Testis (tissue), 3 donors: ENCODE measurements around the gene PADI6. TPM values are rescaled to one million over a fixed set of nuclear protein-coding genes. Genes with fewer than 3 reads are reported as not detected.

Source experiments
- DNase-seq: peaks from one replicate; pipeline ENCODE4 v3.0.0-alpha.2; 2019
- H3K27ac ChIP-seq, 2 donors: fragments of 200-600 bp; sonication (generic); one replicate each; pipeline ENCODE4 v1.5.1; 2019
- H3K27me3 ChIP-seq: fragments of 200-600 bp; sonication (generic); one replicate; pipeline ENCODE4 v1.5.1; 2019
- H3K36me3 ChIP-seq: fragments of 200-600 bp; sonication (generic); one replicate; pipeline ENCODE4 v1.5.1; 2017; ENCODE audit warnings: low read depth; ENCODE audit errors: missing control alignments
- H3K4me1 ChIP-seq: fragments of 200-600 bp; sonication (generic); one replicate; pipeline ENCODE4 v1.5.1; 2019
- H3K4me3 ChIP-seq, 2 donors: fragments of 200-600 bp; sonication (generic); one replicate each; pipeline ENCODE4 v1.5.1; 2017 to 2019
- H3K9me3 ChIP-seq: fragments of 200-600 bp; sonication (generic); one replicate; pipeline ENCODE4 v1.5.1; 2017
- CTCF ChIP-seq, 3 experiments: fragments of 450-650 bp in 2 of 3; fragments of 200-600 bp in 1 of 3; sonication (generic) in 1 of 3; IDR thresholded peaks; one replicate each; pipeline ENCODE4 v1.5.1; 2016 to 2019; ENCODE audit warnings: antibody characterized with exemption in 3 of 3, mild to moderate bottlenecking in 2 of 3, moderate library complexity in 1 of 3
- POLR2A ChIP-seq: fragments of 450-650 bp; IDR thresholded peaks from one replicate; pipeline ENCODE4 v1.6.1; 2017; ENCODE audit warnings: antibody characterized with exemption, mild to moderate bottlenecking, moderate library complexity
- WGBS, 2 donors: methylation state at CpG; one replicate each; pipeline ENCODE4 v1.1.5; 2018; 5-methylcytosine and 5-hydroxymethylcytosine counted together
- intact Hi-C: fragments of 100-400 bp; cut with DNase I; formaldehyde crosslinking; loops from one replicate; pipeline ENCODE4 v1.15.1; 2023; ENCODE audit warnings: low total_unique reads
- polyA plus RNA-seq: library from polyadenylated mRNA; stranded (reverse); fragments of 350-450 nt; fragmentation: Illumina TruSeq; extraction: RNeasy Lipid Tissue Mini Kit (QIAGEN cat#74804); gene quantifications from one replicate; pipeline ENCODE4 v1.2.3, GENCODE V29; 2014; ENCODE audit warnings: low read depth, low replicate concordance; ENCODE audit not compliant: insufficient read depth
- total RNA-seq, 2 donors: library from RNA; depleted of rRNA; stranded (reverse); fragments of >200 nt; gene quantifications; one replicate each; pipeline ENCODE4 v1.2.3, GENCODE V29; 2016

The PADI6 gene
- total and polyA plus RNA-seq, 3 donors from 2014 or later, result 0.25 TPM; not detected in 2

DNA sequence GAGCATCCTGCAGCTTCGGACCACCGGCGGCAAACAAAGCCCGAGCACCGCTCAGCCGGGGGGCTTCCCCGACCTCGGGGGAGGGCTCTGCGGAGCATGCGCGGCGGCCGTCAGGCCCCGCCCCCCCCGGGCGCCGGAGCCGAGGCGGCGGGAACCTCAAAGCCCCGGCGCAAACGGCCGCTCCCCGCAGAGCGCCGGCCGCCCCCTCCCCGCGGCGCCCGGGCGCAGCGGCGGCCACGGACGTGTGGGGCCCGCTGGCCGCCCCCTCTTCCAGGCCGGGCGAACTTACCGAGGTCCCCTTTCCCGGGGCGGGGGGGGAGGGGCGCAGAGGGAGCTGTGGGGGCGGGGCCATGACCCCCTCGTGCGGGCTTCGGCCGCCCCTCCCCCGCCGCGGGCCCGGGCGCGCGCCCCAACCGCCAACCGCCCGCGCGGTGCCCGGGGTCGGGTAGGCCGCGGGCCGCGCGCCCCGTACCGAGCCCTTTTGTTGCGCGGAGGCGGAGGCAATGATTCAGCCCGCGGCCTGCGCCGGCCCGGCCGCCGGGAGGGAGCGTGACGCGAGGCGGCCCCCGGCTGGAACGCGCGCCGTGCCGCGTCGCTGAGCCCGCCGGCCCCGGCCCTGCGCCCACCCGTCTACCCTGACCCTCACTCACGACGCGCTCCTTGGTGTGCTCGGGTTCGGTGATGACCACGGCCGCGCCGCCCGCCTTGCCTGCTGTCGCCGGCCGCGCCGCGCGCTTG is 65.8 kb downstream of the PADI6 start:
- intact Hi-C loops, result no loop called here
- Histone ChIP-seq H3K4me1 (peaks cover 14% of the 10 kb centered on the region), H3K9me3 (no peaks in the 10 kb centered on the region), H3K27ac (peak overlapping the region; percentile 16 to 88), H3K36me3 (no peaks in the 10 kb centered on the region), H3K27me3 (no peaks in the 10 kb centered on the region), H3K4me3 (peak overlapping the region; percentile 74 to 77)
- WGBS, 2 donors, result 1% methylated on average over 68 of the region's 115 CpGs; no CpG with 5 or more reads in 1 of the 2 donors
- TF ChIP-seq CTCF (IDR thresholded peaks at IDR 0.05), result no peak
- TF ChIP-seq POLR2A, result no peak
- peak; percentile 48 for DNase-seq

DNA sequence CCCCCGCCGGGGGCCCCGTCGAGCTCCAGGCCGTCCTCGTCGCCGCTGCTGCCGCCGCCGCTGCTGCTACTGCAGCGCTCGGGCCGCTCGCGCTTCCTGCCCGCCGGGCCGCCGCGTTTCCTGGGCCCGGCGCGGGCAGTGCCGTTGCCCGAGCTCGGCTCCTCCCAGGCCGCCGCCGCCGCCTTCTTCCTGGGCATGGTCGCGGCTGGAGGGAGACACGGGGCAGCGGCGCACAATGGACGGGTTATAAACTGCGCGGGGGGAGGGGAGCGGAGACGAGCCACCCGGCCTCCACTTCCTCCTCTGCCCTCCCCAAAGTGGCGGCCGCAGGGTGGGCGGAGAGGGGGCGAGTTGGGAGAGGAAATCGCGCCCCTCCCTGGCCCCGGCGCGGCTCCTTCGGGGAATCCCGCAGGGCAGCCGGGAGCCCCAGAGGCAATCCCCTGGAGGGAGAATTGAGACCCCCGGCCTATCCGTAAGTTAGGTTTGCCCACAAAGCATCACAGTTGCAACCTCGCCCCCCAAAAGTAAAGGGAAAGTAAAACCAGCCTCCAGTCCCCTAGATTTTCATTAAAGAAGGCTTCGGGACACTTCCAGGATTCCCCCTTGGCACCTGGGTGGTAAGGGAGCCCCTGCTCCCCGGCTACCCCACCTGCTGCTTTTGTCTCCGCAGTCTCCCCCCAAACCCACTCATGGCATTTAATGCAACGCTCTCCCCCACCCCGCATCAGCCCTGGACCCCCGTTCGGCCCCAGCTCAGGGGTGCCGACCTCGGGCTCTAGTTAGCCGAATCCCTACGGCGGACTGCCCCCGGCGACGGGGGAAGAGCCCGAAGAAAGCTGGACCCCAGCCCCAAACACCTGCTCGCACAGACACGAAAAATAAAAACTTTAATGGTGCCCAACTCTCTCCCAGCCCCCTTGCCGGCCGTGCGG is 66.6 kb downstream of the PADI6 start:
- WGBS, 2 donors, result 0 to 1% methylated on average over 29 to 76 of the region's 78 CpGs
- H3K4me3 ChIP-seq, result peak overlapping the region; percentile 74 to 77
- intact Hi-C loops, result no loop called here
- H3K9me3 ChIP-seq, result no peaks in the 10 kb centered on the region
- TF ChIP-seq POLR2A (no peak), CTCF (IDR thresholded peaks at IDR 0.05) (no peak)
- no peaks in the 10 kb centered on the region for H3K27me3 ChIP-seq
- H3K36me3 ChIP-seq, result no peaks in the 10 kb centered on the region
- peak; percentile 70 for DNase-seq
- H3K27ac ChIP-seq, result peak overlapping the region; percentile 67 to 88
- peaks cover 14% of the 10 kb centered on the region for H3K4me1 ChIP-seq

GRCh38 chr1:17439250-17440073 is 67.5 kb downstream of the PADI6 start, which contains the start of gene RCC2:
Gene RCC2, minus strand, starts transcription at chr1:17439677. Its CDS starts 1,163 bp downstream, at chr1:17438514.
- intact Hi-C loops, result no loop called here
- Histone ChIP-seq H3K9me3 (no peaks in the 10 kb centered on the region), H3K36me3 (no peaks in the 10 kb centered on the region), H3K27ac (peak within 1 kb of the TSS; percentile 67 to 88), H3K4me3 (peak within 1 kb of the TSS; percentile 74 to 77), H3K27me3 (no peaks in the 10 kb centered on the region), H3K4me1 (peaks cover 14% of the 10 kb centered on the region)
- peak; percentile 73 for DNase-seq
- WGBS, 2 donors, result 0 to 1% methylated on average over 27 to 73 of the region's 75 CpGs
- no peak for TF ChIP-seq POLR2A
- TF ChIP-seq CTCF (IDR thresholded peaks at IDR 0.05), result peak in 1 of 3 experiments; percentile 27

DNA sequence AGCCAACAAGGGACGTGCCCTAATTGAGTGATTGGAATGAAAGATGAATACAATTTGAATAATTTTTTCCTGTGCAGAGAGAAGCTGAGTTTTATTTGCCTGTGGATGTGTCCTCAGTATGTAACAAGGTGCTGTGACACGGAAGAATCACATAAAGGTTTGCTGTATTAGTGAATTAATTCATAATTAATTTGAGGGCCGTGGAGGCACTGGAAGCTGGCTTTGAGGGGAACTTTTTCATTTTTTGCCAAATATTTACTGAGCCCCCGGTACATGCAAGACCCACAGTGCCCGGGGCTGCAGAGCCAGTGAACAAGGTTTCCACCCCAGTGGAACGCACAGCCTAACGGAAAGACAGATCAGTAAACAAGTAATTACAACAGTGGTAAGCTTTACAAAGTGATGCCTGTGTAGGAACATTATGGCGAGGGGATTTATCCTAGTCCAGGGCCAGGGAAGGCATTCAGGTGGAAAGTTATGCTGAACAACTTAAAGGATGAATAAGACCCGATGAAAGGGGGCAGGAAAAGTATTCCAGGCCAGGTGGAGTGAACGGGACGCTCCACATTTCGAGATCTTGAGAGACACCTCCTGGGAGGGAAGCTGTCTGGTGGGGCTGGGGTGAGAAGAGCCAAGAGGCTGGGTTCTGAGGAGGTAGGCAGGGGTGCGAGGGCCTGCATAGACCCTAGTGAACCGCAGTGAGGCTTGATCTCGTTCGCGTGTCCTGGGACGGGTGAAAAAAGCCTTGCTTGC is 68.3 kb downstream of the PADI6 start:
- 30 to 32% methylated on average over 18 of the region's 18 CpGs for WGBS, 2 donors
- TF ChIP-seq CTCF (IDR thresholded peaks at IDR 0.05) (no peak), POLR2A (no peak)
- intact Hi-C loops, result no loop called here

More for the DNA sequence above, 68.3 kb downstream of the PADI6 start:
- DNase-seq, result peak; percentile 25
- no peaks in the 10 kb centered on the region for H3K9me3 ChIP-seq
- H3K4me3 ChIP-seq, result peak overlapping the region; percentile 32 to 51
- peaks cover 14% of the 10 kb centered on the region for H3K4me1 ChIP-seq
- no peaks in the 10 kb centered on the region for H3K27me3 ChIP-seq
- H3K36me3 ChIP-seq, result no peaks in the 10 kb centered on the region
- H3K27ac ChIP-seq, result peak overlapping the region; percentile 62 to 84
